NT2/D1 (cell line): ENCODE measurements around the gene RPL15.

ENCODE experiments used
- DNase-seq: peaks from one replicate; pipeline ENCODE4 v3.0.0-alpha.2; 2011; ENCODE audit warnings: low read depth, low spot score
- H3K27me3 ChIP-seq: 2 replicates; pipeline ENCODE4 v1.6.0; 2011; ENCODE audit warnings: mild to moderate bottlenecking; ENCODE audit not compliant: insufficient read length, insufficient read depth
- H3K36me3 ChIP-seq: 2 replicates; pipeline ENCODE4 v1.6.1; 2011; ENCODE audit warnings: mild to moderate bottlenecking, low read length, mixed read lengths; ENCODE audit not compliant: insufficient read depth, insufficient read length
- H3K4me1 ChIP-seq: 2 replicates; pipeline ENCODE4 v1.5.1; 2011; ENCODE audit not compliant: insufficient read depth, insufficient read length
- H3K4me3 ChIP-seq: 2 replicates; pipeline ENCODE4 v1.5.1; 2011; ENCODE audit warnings: low read depth; ENCODE audit not compliant: insufficient read length
- H3K9ac ChIP-seq: 2 replicates; pipeline ENCODE4 v1.6.0; 2011; ENCODE audit warnings: low read depth; ENCODE audit not compliant: insufficient read length
- H3K9me3 ChIP-seq: 2 replicates; pipeline ENCODE4 v1.5.1; 2011; ENCODE audit warnings: mild to moderate bottlenecking, low read length; ENCODE audit not compliant: insufficient read depth
- SUZ12 ChIP-seq: IDR thresholded peaks from 2 replicates; pipeline ENCODE4 v1.6.1; 2011; ENCODE audit not compliant: insufficient read length, insufficient read depth; ENCODE audit errors: extremely low read depth
- YY1 ChIP-seq: IDR thresholded peaks from 2 replicates; pipeline ENCODE4 v1.6.1; 2011; ENCODE audit not compliant: insufficient read length, insufficient read depth
- ZNF274 ChIP-seq: IDR thresholded peaks from 2 replicates; pipeline ENCODE4 v1.6.1; 2011; ENCODE audit warnings: mild to moderate bottlenecking, low read depth, low read length

The RPL15 gene

GRCh38 chr3:23882487-23882918, 34.4 kb upstream of the RPL15 start:
- Histone ChIP-seq H3K36me3 (peaks cover 36% of the 10 kb centered on the region), H3K9me3 (peaks cover 11% of the 10 kb centered on the region; the same call in 1 of the 2 replicates), H3K4me3 (no peak overlapping the region), H3K27me3 (no peaks in the 10 kb centered on the region), H3K4me1 (no peaks in the 10 kb centered on the region), H3K9ac (no peak overlapping the region)
- TF ChIP-seq SUZ12 (no peak), ZNF274 (no peak), YY1 (no peak)
- no peak for DNase-seq

GRCh38 chr3:23884481-23884880, 32.5 kb upstream of the RPL15 start:
- H3K9me3 ChIP-seq, result peaks cover 11% of the 10 kb centered on the region; the same call in 1 of the 2 replicates
- H3K4me3 ChIP-seq, result no peak overlapping the region
- H3K36me3 ChIP-seq, result peaks cover 36% of the 10 kb centered on the region
- H3K27me3 ChIP-seq, result no peaks in the 10 kb centered on the region
- TF ChIP-seq YY1 (no peak), ZNF274 (no peak), SUZ12 (no peak)
- no peaks in the 10 kb centered on the region for H3K4me1 ChIP-seq
- DNase-seq, result no peak
- no peak overlapping the region for H3K9ac ChIP-seq

- no peak overlapping the region for H3K4me3 ChIP-seq
- H3K9ac ChIP-seq, result no peak overlapping the region
- peaks cover 11% of the 10 kb centered on the region; the same call in 1 of the 2 replicates for H3K9me3 ChIP-seq
- no peak for DNase-seq
- no peaks in the 10 kb centered on the region for H3K27me3 ChIP-seq
- H3K36me3 ChIP-seq, result peaks cover 41% of the 10 kb centered on the region
- TF ChIP-seq ZNF274 (no peak), SUZ12 (no peak), YY1 (no peak)
- no peaks in the 10 kb centered on the region for H3K4me1 ChIP-seq
Observed at GRCh38 chr3:23885210-23885609, 31.7 kb upstream of the RPL15 start.

- TF ChIP-seq SUZ12 (no peak), YY1 (no peak), ZNF274 (no peak)
- Histone ChIP-seq H3K27me3 (no peaks in the 10 kb centered on the region), H3K9me3 (peaks cover 11% of the 10 kb centered on the region; the same call in 1 of the 2 replicates), H3K4me3 (no peak overlapping the region), H3K9ac (no peak overlapping the region), H3K4me1 (no peaks in the 10 kb centered on the region), H3K36me3 (peaks cover 52% of the 10 kb centered on the region)
- no peak for DNase-seq
Observed at GRCh38 chr3:23886311-23886710, 30.6 kb upstream of the RPL15 start.

- no peak overlapping the region for H3K4me3 ChIP-seq
- TF ChIP-seq YY1 (no peak), SUZ12 (no peak), ZNF274 (no peak)
- no peak overlapping the region for H3K9ac ChIP-seq
- H3K4me1 ChIP-seq, result no peaks in the 10 kb centered on the region
- no peak for DNase-seq
- no peaks in the 10 kb centered on the region for H3K9me3 ChIP-seq
- peaks cover 61% of the 10 kb centered on the region for H3K36me3 ChIP-seq
- H3K27me3 ChIP-seq, result no peaks in the 10 kb centered on the region
Observed at GRCh38 chr3:23888617-23889228, 28.2 kb upstream of the RPL15 start.

- no peak for DNase-seq
- H3K9me3 ChIP-seq, result no peaks in the 10 kb centered on the region
- TF ChIP-seq SUZ12 (no peak), ZNF274 (no peak), YY1 (no peak)
- H3K4me3 ChIP-seq, result no peak overlapping the region
- H3K36me3 ChIP-seq, result peaks cover 63% of the 10 kb centered on the region
- H3K27me3 ChIP-seq, result no peaks in the 10 kb centered on the region
- H3K9ac ChIP-seq, result no peak overlapping the region
- H3K4me1 ChIP-seq, result no peaks in the 10 kb centered on the region
Observed at GRCh38 chr3:23889386-23889785, 27.5 kb upstream of the RPL15 start.

- DNase-seq, result no peak
- no peak overlapping the region for H3K4me3 ChIP-seq
- no peaks in the 10 kb centered on the region for H3K4me1 ChIP-seq
- H3K9me3 ChIP-seq, result no peaks in the 10 kb centered on the region
- no peak for TF ChIP-seq SUZ12
- no peak for TF ChIP-seq YY1
- TF ChIP-seq ZNF274, result no peak
- no peak overlapping the region for H3K9ac ChIP-seq
- H3K36me3 ChIP-seq, result peaks cover 68% of the 10 kb centered on the region
- H3K27me3 ChIP-seq, result no peaks in the 10 kb centered on the region
Observed at GRCh38 chr3:23889950-23890349, 27.0 kb upstream of the RPL15 start.
